GM15510 (cell line): ENCODE data around the gene CBX8.

Experiments used
- POLR2A ChIP-seq: IDR thresholded peaks from 3 replicates; pipeline ENCODE4 v1.6.1; 2011; ENCODE audit warnings: borderline replicate concordance; ENCODE audit not compliant: insufficient read length; ENCODE audit errors: extremely low read depth

Gene CBX8

DNA sequence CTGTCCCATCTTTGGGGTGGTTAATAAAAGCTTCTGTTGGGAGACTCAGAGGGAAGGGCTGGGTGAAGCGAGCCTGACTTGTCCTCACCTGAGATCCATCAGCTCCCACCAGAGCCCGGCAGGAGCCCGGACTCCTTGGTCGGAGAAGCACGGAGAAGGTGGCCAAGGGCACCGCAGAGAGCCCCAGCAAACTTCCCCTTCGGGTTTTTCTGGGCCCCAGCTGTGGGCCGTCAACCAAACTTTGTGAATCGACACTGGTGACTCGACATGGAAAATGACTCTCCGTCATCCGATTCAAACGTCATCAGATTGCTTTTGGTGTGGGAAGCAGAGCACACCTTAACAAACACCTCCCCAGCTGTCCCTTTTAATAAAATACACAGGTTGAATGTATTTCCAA is 44.7 kb downstream of the CBX8 start:
- no peak for TF ChIP-seq POLR2A

DNA sequence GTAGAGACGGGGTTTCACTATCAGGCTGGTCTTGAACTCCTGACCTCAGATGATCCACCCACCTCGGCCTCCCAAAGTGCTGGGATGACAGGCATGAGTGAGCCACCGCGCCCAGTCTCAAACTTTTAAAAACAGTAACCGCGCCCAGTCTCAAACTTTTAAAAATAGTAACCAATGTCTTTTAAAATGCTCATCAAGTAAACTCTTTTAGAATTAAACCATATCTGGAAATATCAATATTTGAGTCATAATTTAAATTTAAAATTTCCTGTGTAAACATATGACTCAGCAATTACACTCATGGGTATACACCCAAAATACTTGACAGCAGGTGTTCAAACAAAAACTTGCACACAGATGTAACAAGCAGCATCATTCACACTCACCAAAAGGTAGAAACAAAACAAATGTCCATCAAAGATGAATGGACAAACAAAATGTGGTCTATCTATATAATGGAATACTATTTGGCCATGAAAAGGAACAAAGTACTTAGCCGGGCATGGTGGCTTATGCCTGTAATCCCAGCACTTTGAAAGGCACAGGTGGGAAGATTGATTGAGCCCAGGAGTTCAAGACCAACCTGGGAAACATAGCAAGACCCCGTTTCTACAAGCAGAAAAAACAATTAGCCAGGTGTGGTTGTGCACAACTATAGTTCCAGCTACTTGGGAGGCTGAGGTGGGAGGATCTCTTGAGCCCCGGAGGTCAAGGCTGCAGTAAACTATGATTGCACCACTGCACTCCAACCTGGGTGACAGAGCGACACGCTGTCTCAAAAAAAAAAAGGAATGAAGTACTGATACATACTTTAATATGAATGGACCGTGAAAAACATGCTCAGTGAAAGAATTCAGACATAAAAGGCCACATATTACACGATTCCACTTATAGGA is 46.0 kb downstream of the CBX8 start:
- TF ChIP-seq POLR2A = no peak

DNA sequence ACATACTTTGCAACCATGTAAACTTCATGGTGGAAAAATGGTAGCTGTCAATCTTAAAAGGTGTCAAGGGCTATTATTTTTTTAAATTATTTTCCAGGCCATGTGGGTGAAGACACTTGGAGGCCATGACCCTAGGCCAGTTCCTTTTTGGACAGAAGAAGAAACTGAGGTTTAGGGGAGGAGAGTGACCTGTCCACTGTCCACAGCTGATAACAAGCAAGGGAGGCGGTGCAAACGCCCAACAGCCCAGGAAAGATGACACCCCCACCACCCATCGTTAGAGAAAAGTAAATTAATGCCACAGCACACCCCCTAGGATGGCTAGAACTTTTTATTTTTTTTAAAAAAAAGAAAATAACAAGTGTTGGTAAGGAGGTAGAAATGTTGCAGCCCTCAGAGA is 46.9 kb downstream of the CBX8 start:
- TF ChIP-seq POLR2A = no peak

DNA sequence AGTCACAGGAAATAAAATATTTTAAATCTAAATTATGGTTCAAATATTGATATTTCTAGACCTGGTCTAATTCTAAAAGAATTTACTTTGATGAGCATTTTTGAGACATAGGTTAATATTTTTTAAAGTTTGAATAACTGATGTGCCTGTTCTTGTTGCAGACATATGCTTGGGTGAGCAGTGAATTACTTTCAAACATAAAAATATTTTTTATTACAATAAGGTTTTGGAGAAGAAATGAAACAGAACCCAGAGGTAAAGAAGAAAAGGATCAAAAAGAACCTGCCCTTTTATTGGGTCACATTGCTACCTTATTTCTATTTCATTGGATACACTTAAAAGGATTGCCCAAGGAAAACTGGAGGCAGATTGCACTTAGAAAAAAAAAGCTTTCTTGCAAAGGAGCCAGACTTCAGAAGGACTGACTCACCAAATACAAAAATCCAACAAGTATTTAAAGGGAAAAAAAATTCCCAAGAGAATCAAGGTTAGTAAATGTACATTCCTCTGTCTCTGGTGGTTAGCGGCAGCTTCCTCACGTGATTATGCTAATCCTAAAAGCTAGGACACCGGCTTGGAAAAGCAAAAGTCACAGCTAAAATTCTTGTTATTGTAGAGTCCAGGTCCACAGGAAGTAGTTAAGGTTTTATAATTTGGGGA is 47.6 kb downstream of the CBX8 start:
- no peak for TF ChIP-seq POLR2A

DNA sequence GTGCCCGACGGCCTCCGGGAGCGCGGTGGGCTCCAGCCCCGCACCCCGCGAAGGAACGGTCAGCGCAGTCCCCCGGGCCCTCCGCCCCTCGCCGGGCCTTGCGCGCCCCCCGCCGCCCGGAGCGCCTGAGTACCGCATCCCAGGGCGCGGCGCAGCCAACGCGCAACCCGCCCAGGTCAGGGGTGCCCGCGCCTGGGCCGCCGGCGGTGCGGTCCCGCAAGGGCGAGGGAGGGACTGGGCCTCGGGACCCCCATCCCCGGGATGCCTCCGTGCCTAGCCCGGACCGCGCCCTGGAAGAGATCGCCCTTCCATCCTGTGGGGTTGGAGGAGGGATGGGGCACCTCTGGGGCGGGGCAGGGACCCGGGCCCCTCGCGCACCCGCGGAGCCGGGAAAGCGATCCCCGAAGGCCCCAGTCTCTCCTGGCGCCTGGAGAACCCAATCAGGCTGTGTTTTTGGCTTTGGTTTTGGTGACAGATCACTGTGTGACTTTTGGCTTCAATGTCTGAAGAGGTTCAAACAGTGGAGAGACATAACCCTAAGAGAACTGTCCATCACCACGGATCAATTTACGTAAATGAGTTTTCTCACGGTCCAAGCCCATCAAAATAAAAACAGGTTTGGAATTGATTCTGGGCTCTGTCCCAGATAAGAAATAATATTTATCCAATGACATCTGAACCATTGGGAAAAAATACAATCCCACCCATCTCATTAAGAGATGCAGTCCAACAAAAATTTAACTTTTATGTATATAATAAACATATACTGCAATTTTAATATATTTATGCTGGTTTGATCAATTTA is 48.4 kb downstream of the CBX8 start:
- no peak for TF ChIP-seq POLR2A

DNA sequence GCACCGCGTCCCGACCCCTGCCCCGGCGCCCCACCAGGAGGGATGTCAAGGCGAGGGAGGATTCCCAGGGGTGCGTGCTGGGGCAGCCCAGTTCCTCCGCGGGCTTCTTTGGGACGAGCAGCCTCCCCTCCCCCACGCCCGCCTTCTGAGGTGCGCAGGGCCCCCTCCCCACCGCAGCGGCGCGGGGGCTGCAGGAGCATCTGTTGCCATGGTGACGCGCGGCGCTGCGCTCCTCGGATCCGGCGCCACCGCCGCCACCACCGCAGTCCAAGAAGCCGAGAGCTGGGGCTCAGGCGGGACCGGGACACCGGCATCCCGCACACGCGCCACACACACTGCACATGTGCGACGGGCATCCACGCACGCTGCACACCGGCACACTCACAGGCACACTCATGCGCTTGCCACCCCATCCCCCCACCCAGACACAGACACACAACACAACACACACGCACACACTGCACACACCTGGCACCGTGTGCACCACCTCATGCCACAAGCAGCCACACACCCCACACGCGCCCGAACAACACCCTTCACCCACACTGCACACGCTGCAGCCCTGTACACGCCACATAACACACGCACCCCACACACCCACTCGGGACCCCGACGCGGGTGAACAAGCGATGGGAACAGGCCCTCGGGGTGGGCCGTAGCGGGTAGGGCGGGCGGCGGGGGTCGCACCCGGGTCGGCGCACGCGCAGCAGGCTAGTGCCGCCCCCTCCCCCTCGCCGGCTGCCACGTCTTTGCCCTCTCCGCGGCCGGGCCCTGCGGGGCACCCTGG is 49.2 kb downstream of the CBX8 start:
- TF ChIP-seq POLR2A = no peak

DNA sequence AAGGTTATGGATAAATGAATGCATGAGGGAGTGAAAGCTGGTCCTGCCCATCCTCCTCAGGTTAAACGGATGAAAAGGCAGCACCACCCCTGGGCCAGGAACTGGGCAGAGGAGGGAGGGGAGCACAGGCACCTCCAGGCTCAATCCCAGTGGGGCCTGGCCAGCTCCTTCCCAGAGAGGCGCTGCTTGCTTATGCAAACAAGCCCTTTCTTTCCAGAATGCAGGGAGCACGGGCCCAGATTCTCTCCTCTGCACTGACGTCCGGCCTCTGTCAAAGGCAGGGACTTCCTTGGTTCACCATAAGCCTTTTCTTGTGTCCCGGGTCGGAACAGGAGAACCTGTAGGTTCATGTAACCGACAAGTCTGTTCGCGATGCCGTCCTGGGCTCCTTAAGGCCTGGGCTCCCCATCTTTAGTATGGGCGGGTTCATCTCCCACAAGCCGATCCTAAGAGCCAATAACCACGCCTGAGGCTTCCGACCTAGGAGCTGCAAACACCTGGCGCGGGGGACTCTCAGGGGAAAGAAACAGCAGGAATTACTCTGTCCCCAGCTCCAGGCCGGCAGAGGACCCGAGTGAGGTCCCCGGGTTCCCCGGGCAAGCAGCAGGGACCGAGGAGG is 49.9 kb downstream of the CBX8 start:
- no peak for TF ChIP-seq POLR2A

DNA sequence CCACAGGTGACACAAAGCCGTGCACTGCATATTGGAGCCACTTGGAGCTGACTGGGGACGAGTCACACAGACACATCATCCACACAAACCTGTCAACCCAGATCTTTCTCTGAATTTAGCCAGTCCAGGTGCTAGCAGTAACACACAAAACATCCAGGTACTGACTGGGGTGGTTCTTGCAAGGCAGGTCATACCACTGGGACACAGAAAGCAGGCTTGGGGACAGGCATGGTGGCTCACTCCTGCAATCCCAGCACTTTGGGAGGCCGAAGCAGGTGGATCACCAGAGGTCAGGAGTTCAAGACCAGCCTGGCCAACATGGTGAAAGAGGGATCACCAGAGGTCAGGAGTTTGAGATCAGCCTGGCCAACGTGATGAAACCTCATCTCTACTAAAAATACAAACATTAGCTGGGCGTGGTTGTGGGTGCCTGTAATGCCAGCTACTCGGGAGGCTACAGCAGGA is 51.2 kb downstream of the CBX8 start:
- TF ChIP-seq POLR2A = no peak

DNA sequence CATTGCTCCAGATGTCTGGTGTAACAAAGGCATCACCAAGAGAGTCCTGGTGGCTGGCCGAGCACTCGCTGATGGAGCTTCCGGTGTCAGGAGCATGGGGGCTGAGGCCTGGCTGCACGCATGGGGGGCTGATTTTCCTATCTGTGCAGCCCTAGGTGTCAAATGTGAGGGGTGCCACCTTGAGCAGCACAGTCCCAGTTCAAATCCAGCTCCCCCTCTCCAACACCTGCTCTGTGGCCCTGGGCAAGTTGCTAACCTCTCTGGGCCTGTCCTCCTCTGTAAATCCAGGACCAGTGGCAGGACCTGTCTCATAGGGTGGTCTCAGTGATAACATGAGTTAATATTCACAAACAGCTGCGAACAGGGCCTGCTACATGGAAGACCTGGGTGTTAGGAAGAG is 53.3 kb downstream of the CBX8 start:
- no peak for TF ChIP-seq POLR2A

DNA sequence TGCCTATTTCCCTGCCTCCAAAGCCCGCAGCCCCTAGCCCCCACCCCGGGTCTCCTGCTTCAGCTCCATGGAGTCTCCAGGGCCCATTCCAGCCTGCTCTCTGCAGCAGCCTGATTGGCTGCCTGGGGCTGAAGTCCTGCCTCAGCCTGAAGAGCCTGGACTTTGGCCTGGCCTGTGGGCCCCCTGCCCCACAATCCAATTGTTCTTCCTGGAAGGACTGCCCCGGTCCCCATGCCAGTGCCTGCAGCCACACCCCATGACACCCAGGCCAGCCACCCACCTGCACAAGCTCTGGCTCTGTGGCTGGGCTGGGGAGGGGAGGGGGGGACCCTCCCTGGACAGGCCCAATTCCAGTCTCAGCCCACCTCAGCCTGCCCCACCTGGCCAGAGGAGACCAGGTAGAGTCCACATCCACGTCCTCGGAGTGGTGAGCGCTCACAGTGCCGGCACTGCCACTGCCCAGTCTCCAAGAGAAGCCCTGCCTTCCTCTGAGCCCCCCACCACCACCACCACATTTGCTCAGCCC is 53.9 kb downstream of the CBX8 start:
- TF ChIP-seq POLR2A = no peak

DNA sequence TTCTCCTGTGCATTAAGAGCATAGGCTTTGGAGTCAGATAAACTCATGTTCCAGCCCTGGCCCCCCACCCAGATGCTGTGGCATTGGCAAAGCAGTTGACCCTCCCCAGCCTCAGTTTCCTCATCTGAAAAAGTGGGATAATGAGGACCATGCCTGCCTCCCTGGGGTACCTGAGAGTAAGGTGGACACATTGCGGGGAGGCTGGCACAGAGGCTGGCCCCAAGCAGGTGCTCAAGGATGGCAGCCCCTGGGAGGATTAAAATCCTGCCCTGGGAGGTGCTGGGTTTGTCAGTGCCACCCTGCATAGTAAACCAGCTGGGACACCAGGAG is 54.3 kb downstream of the CBX8 start:
- TF ChIP-seq POLR2A = no peak
